Measurements from ENCODE around the gene PTPRN2.

The PTPRN2 gene

GRCh38 chr7:157860406-157860805, 727.2 kb downstream of the PTPRN2 start:
- no peak for DNase-seq (ENCODE audit: low read depth)
- H3K4me3 ChIP-seq (ENCODE audit: low read depth, low read length): no peak overlapping the region
- TF ChIP-seq CTCF (IDR thresholded peaks at IDR 0.05; ENCODE audit: low read depth, low read length, missing control alignments): no peak

- H3K4me3 ChIP-seq (ENCODE audit: low read depth, low read length): no peak overlapping the region
- TF ChIP-seq CTCF (IDR thresholded peaks at IDR 0.05; ENCODE audit: low read depth, low read length, missing control alignments): no peak
- no peak for DNase-seq (ENCODE audit: low read depth)
Measured at GRCh38 chr7:157859915-157860314, 727.7 kb downstream of the PTPRN2 start.

GRCh38 chr7:157857578-157858075, 730.0 kb downstream of the PTPRN2 start:
- TF ChIP-seq CTCF (IDR thresholded peaks at IDR 0.05; ENCODE audit: low read depth, low read length, missing control alignments): no peak
- no peak for DNase-seq (ENCODE audit: low read depth)

GRCh38 chr7:157856873-157857577, 730.6 kb downstream of the PTPRN2 start:
- no peak overlapping the region for H3K4me3 ChIP-seq (ENCODE audit: low read depth, low read length)
- no peak for DNase-seq (ENCODE audit: low read depth)
- no peak for TF ChIP-seq CTCF (IDR thresholded peaks at IDR 0.05; ENCODE audit: low read depth, low read length, missing control alignments)

More at GRCh38 chr7:157857578-157858075, 730.0 kb downstream of the PTPRN2 start:
- no peak overlapping the region for H3K4me3 ChIP-seq (ENCODE audit: low read depth, low read length)

GRCh38 chr7:157855452-157856213, 732.0 kb downstream of the PTPRN2 start:
- H3K4me3 ChIP-seq (ENCODE audit: low read depth, low read length): no peak overlapping the region
- DNase-seq (ENCODE audit: low read depth): no peak
- TF ChIP-seq CTCF (IDR thresholded peaks at IDR 0.05; ENCODE audit: low read depth, low read length, missing control alignments): no peak

- no peak overlapping the region for H3K4me3 ChIP-seq (ENCODE audit: low read depth, low read length)
- no peak for DNase-seq (ENCODE audit: low read depth)
- TF ChIP-seq CTCF (IDR thresholded peaks at IDR 0.05; ENCODE audit: low read depth, low read length, missing control alignments): no peak
Measured at GRCh38 chr7:157855016-157855415, 732.6 kb downstream of the PTPRN2 start.
